Panc1 (cell line): ENCODE results near the gene AAMDC. TPM values are rescaled to one million over a fixed set of nuclear protein-coding genes. Genes with fewer than 3 reads are reported as not detected.

ENCODE experiments used
- ATAC-seq: fragments of 200-7000 bp; cut with Tn5 transposase; 2 replicates; pipeline ENCODE4 v1.9.1; 2020; ENCODE audit warnings: mild to moderate bottlenecking, moderate library complexity
- BruUV-seq: library from RNA; stranded (reverse); fragments of 400-500 nt; replicated peaks from 2 replicates; lab custom pipeline; 2021; lab: Mats Ljungman, UMichigan
- CTCF ChIA-PET: fragments of 300-600 bp; sonication (Branson Sonifier 250); formaldehyde crosslinking; loops from one replicate; lab custom pipeline; 2022; ENCODE audit warnings: antibody characterized with exemption; lab: Charles Lee
- POLR2A ChIA-PET: fragments of 300-600 bp; sonication (Branson Sonifier 250); formaldehyde crosslinking; loops from one replicate; lab custom pipeline; 2022; ENCODE audit warnings: antibody characterized with exemption; lab: Charles Lee
- DNase-seq: peaks from one replicate; pipeline ENCODE4 v3.0.0-alpha.2; 2010; ENCODE audit warnings: low read depth, low spot score
- H3K27ac ChIP-seq: 2 replicates; pipeline ENCODE4 v1.5.1; 2011; ENCODE audit warnings: mild to moderate bottlenecking, low read length, inconsistent platforms
- H3K27me3 ChIP-seq: fragments of 200-500 bp; sonication (Bioruptor generic); 2 replicates; pipeline ENCODE4 v1.6.0; 2014; ENCODE audit warnings: low read length, inconsistent platforms; ENCODE audit not compliant: control insufficient read depth, insufficient read depth
- H3K36me3 ChIP-seq: fragments of 200-500 bp; sonication (Bioruptor generic); 2 replicates; pipeline ENCODE4 v1.5.1; 2014; ENCODE audit warnings: inconsistent platforms, mild to moderate bottlenecking, low read length, moderate library complexity; ENCODE audit not compliant: control insufficient read depth, insufficient read depth
- H3K4me1 ChIP-seq: 2 replicates; pipeline ENCODE4 v1.5.1; 2011; ENCODE audit warnings: inconsistent platforms, mild to moderate bottlenecking, low read length, moderate library complexity; ENCODE audit not compliant: control insufficient read depth, insufficient read depth
- H3K4me3 ChIP-seq, 2 experiments: 2 replicates each; pipeline ENCODE4 v1.5.1; 2011 to 2012; ENCODE audit warnings: low read depth in 2 of 2, low read length in 2 of 2, mild to moderate bottlenecking in 2 of 2, inconsistent platforms in 1 of 2, moderate library complexity in 1 of 2
- H3K9me3 ChIP-seq: fragments of 200-500 bp; sonication (Bioruptor generic); 2 replicates; pipeline ENCODE4 v1.5.1; 2014; ENCODE audit warnings: low read depth, mild to moderate bottlenecking, inconsistent platforms, low read length, moderate library complexity; ENCODE audit not compliant: control insufficient read depth, insufficient read depth
- CTCF ChIP-seq: fragments of 450-650 bp; IDR thresholded peaks from 2 replicates; pipeline ENCODE4 v1.5.1; 2017; ENCODE audit warnings: mild to moderate bottlenecking
- POLR2AphosphoS5 ChIP-seq: IDR thresholded peaks from 2 replicates; pipeline ENCODE4 v1.6.1; 2012; ENCODE audit warnings: mild to moderate bottlenecking, low read depth, low read length, moderate library complexity
- REST ChIP-seq, 2 experiments: IDR thresholded peaks; 2 replicates each; pipeline ENCODE4 v1.6.1; 2011 to 2012; ENCODE audit warnings: low read depth in 2 of 2, control low read depth in 1 of 2, low read length in 1 of 2, mild to moderate bottlenecking in 1 of 2, moderate library complexity in 1 of 2; ENCODE audit not compliant: insufficient read depth in 1 of 2
- SIN3A ChIP-seq: IDR thresholded peaks from 2 replicates; pipeline ENCODE4 v1.6.1; 2012; ENCODE audit warnings: low read depth, mild to moderate bottlenecking, low read length, moderate library complexity, borderline replicate concordance; ENCODE audit not compliant: insufficient read depth
- TCF7L2 ChIP-seq: IDR thresholded peaks from 2 replicates; pipeline ENCODE4 v1.6.1; 2011; ENCODE audit warnings: mild to moderate bottlenecking, low read depth, low read length, inconsistent platforms
- in situ Hi-C: cut with HindIII; loops from 2 replicates; pipeline ENCODE4 v1.10.0; 2016; ENCODE audit warnings: low sequenced_read_pairs, low pct_unique_long_range_greater_than_20kb
- intact Hi-C: fragments of 100-400 bp; cut with micrococcal nuclease; formaldehyde crosslinking; loops from one replicate; pipeline ENCODE4 v1.10.0; 2022; ENCODE audit not compliant: unreplicated experiment
- total RNA-seq: library from RNA; stranded (reverse); gene quantifications from one replicate; pipeline ENCODE4 v1.2.1, GENCODE V29; 2021; ENCODE audit not compliant: unreplicated experiment

The AAMDC gene
- total RNA-seq, 1 experiment from 2014 or later, result 52.7 TPM

GRCh38 chr11:77865805-77866204 is 44.9 kb downstream of the AAMDC start:
- POLR2A ChIA-PET, result interaction anchor here (0.5 kb wide), 1 partner anchor 13 kb away, joined by 5 read pairs; no protein-coding TSS in a partner anchor
- CTCF ChIA-PET, result no interaction called here
- TF ChIP-seq CTCF, result no peak
- no peak for TF ChIP-seq POLR2AphosphoS5
- no peak for TF ChIP-seq SIN3A
- no peak for TF ChIP-seq REST (IDR thresholded peaks at IDR 0.05; ENCODE audit: insufficient read depth in 1 of 2, low read depth in 2 of 2, low read length in 1 of 2)
- TF ChIP-seq TCF7L2, result no peak
- Histone ChIP-seq H3K36me3 (no peaks in the 10 kb centered on the region), H3K27ac (no peak overlapping the region), H3K27me3 (no peaks in the 10 kb centered on the region), H3K4me1 (no peaks in the 10 kb centered on the region), H3K9me3 (no peaks in the 10 kb centered on the region), H3K4me3 (no peak overlapping the region)
- DNase-seq (no peak), ATAC-seq (no peak)
- in situ Hi-C loops (no loop called here), intact Hi-C loops (no loop called here)
- no TSS peak for BruUV-seq

- Histone ChIP-seq H3K4me3 (no peak overlapping the region), H3K9me3 (no peaks in the 10 kb centered on the region), H3K27ac (no peak overlapping the region), H3K4me1 (no peaks in the 10 kb centered on the region), H3K36me3 (no peaks in the 10 kb centered on the region; the same call in 1 of the 2 replicates), H3K27me3 (no peaks in the 10 kb centered on the region)
- intact Hi-C loops (no loop called here), in situ Hi-C loops (no loop called here)
- CTCF ChIA-PET, result no interaction called here
- no peak; the same call in 1 of the 2 replicates for ATAC-seq
- no peak for TF ChIP-seq TCF7L2
- no peak for TF ChIP-seq REST (IDR thresholded peaks at IDR 0.05; ENCODE audit: insufficient read depth in 1 of 2, low read depth in 2 of 2, low read length in 1 of 2)
- no peak for TF ChIP-seq POLR2AphosphoS5
- no peak for TF ChIP-seq CTCF
- no peak for TF ChIP-seq SIN3A
- no TSS peak for BruUV-seq
- POLR2A ChIA-PET, result interaction anchor here (0.5 to 0.6 kb wide), 2 partner anchors 8 to 12 kb away, joined by 5 to 6 read pairs; no protein-coding TSS in a partner anchor
- DNase-seq, result no peak
These were observed 45.4 kb downstream of the AAMDC start for GRCh38 chr11:77866336-77866735.
